H9 (cell line): ENCODE results near the gene SEPTIN12. TPM values are rescaled to one million over a fixed set of nuclear protein-coding genes. Genes with fewer than 3 reads are reported as not detected.

ENCODE experiments used
- DNase-seq: peaks from one replicate; pipeline ENCODE4 v3.0.0-alpha.2; 2017
- H2AFZ ChIP-seq: one replicate; pipeline ENCODE4 v1.6.1; 2013; ENCODE audit warnings: mild to moderate bottlenecking, low read length, control low read depth, moderate library complexity
- H2AK5ac ChIP-seq: 2 replicates; pipeline ENCODE4 v1.6.1; 2013; ENCODE audit warnings: low read length, control low read depth, mixed read lengths; ENCODE audit not compliant: insufficient read length
- H2BK120ac ChIP-seq: one replicate; pipeline ENCODE4 v1.6.1; 2013; ENCODE audit warnings: low read depth, mild to moderate bottlenecking, low read length, control low read depth, inconsistent platforms; ENCODE audit not compliant: poor library complexity, severe bottlenecking
- H2BK12ac ChIP-seq: 2 replicates; pipeline ENCODE4 v1.6.1; 2013; ENCODE audit warnings: low read length, control low read depth, mixed read lengths, low read depth; ENCODE audit not compliant: insufficient read length
- H2BK15ac ChIP-seq: 2 replicates; pipeline ENCODE4 v1.6.1; 2013; ENCODE audit warnings: low read depth, low read length, control low read depth
- H2BK20ac ChIP-seq: one replicate; pipeline ENCODE4 v1.6.1; 2013; ENCODE audit warnings: low read depth, mild to moderate bottlenecking, low read length, control low read depth, inconsistent platforms; ENCODE audit not compliant: poor library complexity, severe bottlenecking
- H2BK5ac ChIP-seq: 2 replicates; pipeline ENCODE4 v1.6.1; 2013; ENCODE audit warnings: low read length, control low read depth, mixed read lengths; ENCODE audit not compliant: insufficient read length
- H3K14ac ChIP-seq: 2 replicates; pipeline ENCODE4 v1.6.1; 2013; ENCODE audit warnings: low read length, control low read depth; ENCODE audit not compliant: insufficient read depth
- H3K18ac ChIP-seq: 2 replicates; pipeline ENCODE4 v1.6.1; 2013; ENCODE audit warnings: low read depth, mild to moderate bottlenecking, mixed read lengths, low read length, control low read depth; ENCODE audit not compliant: insufficient read length
- H3K23ac ChIP-seq: 2 replicates; pipeline ENCODE4 v1.6.1; 2013; ENCODE audit warnings: low read length, control low read depth, mixed read lengths, low read depth; ENCODE audit not compliant: insufficient read length
- H3K23me2 ChIP-seq: 2 replicates; pipeline ENCODE4 v1.6.1; 2013; ENCODE audit warnings: low read depth, mild to moderate bottlenecking, mixed read lengths, low read length, control low read depth; ENCODE audit not compliant: insufficient read length, poor library complexity, severe bottlenecking
- H3K27ac ChIP-seq: 2 replicates; pipeline ENCODE4 v1.5.1; 2013; ENCODE audit warnings: low read length, control low read depth, mixed read lengths, low read depth; ENCODE audit not compliant: insufficient read length
- H3K27me3 ChIP-seq: 2 replicates; pipeline ENCODE4 v1.6.1; 2013; ENCODE audit warnings: low read length, control low read depth, inconsistent platforms; ENCODE audit not compliant: insufficient read depth
- H3K4ac ChIP-seq: 2 replicates; pipeline ENCODE4 v1.6.1; 2013; ENCODE audit warnings: low read depth, mild to moderate bottlenecking, control low read depth, inconsistent platforms, low read length, moderate library complexity
- H3K4me1 ChIP-seq: 2 replicates; pipeline ENCODE4 v1.6.1; 2013; ENCODE audit warnings: low read length, control low read depth, inconsistent platforms; ENCODE audit not compliant: insufficient read depth
- H3K4me2 ChIP-seq: 2 replicates; pipeline ENCODE4 v1.6.1; 2013; ENCODE audit warnings: low read length, control low read depth, mixed read lengths; ENCODE audit not compliant: insufficient read length, insufficient read depth
- H3K56ac ChIP-seq: 2 replicates; pipeline ENCODE4 v1.6.1; 2013; ENCODE audit warnings: low read depth, mild to moderate bottlenecking, mixed read lengths, low read length, control low read depth; ENCODE audit not compliant: insufficient read length
- H3K79me1 ChIP-seq: 2 replicates; pipeline ENCODE4 v1.6.1; 2013; ENCODE audit warnings: low read depth, mild to moderate bottlenecking, moderate library complexity, low read length, control low read depth, inconsistent platforms; ENCODE audit not compliant: insufficient read depth, poor library complexity, severe bottlenecking
- H3K79me2 ChIP-seq: 2 replicates; pipeline ENCODE4 v1.6.1; 2013; ENCODE audit warnings: low read length, control low read depth, inconsistent platforms; ENCODE audit not compliant: insufficient read depth
- H3K9ac ChIP-seq: 2 replicates; pipeline ENCODE4 v1.6.1; 2013; ENCODE audit warnings: low read length, control low read depth, mixed read lengths; ENCODE audit not compliant: insufficient read length; ENCODE audit errors: extremely low read depth
- H3K9me3 ChIP-seq: one replicate; pipeline ENCODE4 v1.6.1; 2013; ENCODE audit warnings: low read depth, low read length, inconsistent platforms; ENCODE audit not compliant: control insufficient read depth
- H3T11ph ChIP-seq: one replicate; pipeline ENCODE4 v1.6.1; 2013; ENCODE audit warnings: mild to moderate bottlenecking, low read length, control low read depth, inconsistent platforms
- H4K20me1 ChIP-seq: one replicate; pipeline ENCODE4 v1.6.1; 2013; ENCODE audit not compliant: control insufficient read depth, insufficient read length, insufficient read depth
- H4K5ac ChIP-seq: 2 replicates; pipeline ENCODE4 v1.6.1; 2013; ENCODE audit warnings: low read depth, mild to moderate bottlenecking, mixed read lengths, low read length, control low read depth; ENCODE audit not compliant: insufficient read length
- H4K8ac ChIP-seq: replicated peaks from 2 replicates; pipeline ENCODE4 v1.6.1; 2013; ENCODE audit warnings: low read length, control low read depth, mixed read lengths, low read depth; ENCODE audit not compliant: insufficient read length
- H4K91ac ChIP-seq: 2 replicates; pipeline ENCODE4 v1.6.1; 2013; ENCODE audit warnings: low read depth, mild to moderate bottlenecking, moderate library complexity, mixed read lengths, low read length, control low read depth; ENCODE audit not compliant: insufficient read length
- H3K27ac Mint-ChIP-seq, 3 experiments: 2 replicates in 2 of 3; 3 replicates in 1 of 3; pipeline ENCODE4 v1.8.0; 2020 to 2021; ENCODE audit warnings: mixed read lengths in 3 of 3, mild to moderate bottlenecking in 1 of 3, moderate library complexity in 1 of 3
- H3K27me3 Mint-ChIP-seq: 2 replicates; pipeline ENCODE4 v1.8.0; 2021; ENCODE audit warnings: low read depth, mild to moderate bottlenecking, moderate library complexity, mixed read lengths
- H3K36me3 Mint-ChIP-seq, 3 experiments: 2 replicates in 2 of 3; 3 replicates in 1 of 3; pipeline ENCODE4 v1.8.0; 2020 to 2021; ENCODE audit warnings: low read depth in 3 of 3, mixed read lengths in 3 of 3; ENCODE audit not compliant: insufficient read depth in 1 of 3
- H3K4me1 Mint-ChIP-seq, 2 experiments: 2 replicates each; pipeline ENCODE4 v1.8.0; 2020; ENCODE audit warnings: mixed read lengths in 2 of 2
- H3K4me3 Mint-ChIP-seq, 2 experiments: 2 replicates in 1 of 2; 3 replicates in 1 of 2; pipeline ENCODE4 v1.8.0; 2020 to 2021; ENCODE audit warnings: mild to moderate bottlenecking in 2 of 2, mixed read lengths in 2 of 2, moderate library complexity in 1 of 2
- H3K9me3 Mint-ChIP-seq, 2 experiments: 2 replicates in 1 of 2; 3 replicates in 1 of 2; pipeline ENCODE4 v1.8.0; 2020; ENCODE audit warnings: mild to moderate bottlenecking in 2 of 2, mixed read lengths in 2 of 2, moderate library complexity in 1 of 2
- CTCF ChIP-seq: fragments of 200-600 bp; sonication (generic); conservative IDR thresholded peaks from 3 replicates; pipeline ENCODE4 v1.8.0; 2021; ENCODE audit warnings: antibody characterized with exemption, mild to moderate bottlenecking
- WGBS: extraction: QIAGEN DNeasy Blood & Tissue Kit; methylation state at CpG from one replicate; pipeline ENCODE4 v1.1.7; 2013; ENCODE audit warnings: missing lambda C conversion rate, low lambda C conversion rate, mixed read lengths; ENCODE audit not compliant: insufficient read length; ENCODE audit errors: extremely low coverage; 5-methylcytosine and 5-hydroxymethylcytosine counted together
- total RNA-seq: library from RNA; stranded (reverse); gene quantifications from 2 replicates; pipeline ENCODE4 v1.2.1, GENCODE V29; 2021

The SEPTIN12 gene
- total RNA-seq, 1 experiment from 2014 or later = 0.48 TPM

- Histone ChIP-seq H4K5ac (no peak within 1 kb of the TSS), H3K56ac (no peak within 1 kb of the TSS), H2BK15ac (no peak within 1 kb of the TSS), H2BK12ac (no peak within 1 kb of the TSS), H3K79me1 (no peaks in the 10 kb centered on the region), H3K9ac (peak within 1 kb of the TSS; percentile 47), H4K91ac (no peak within 1 kb of the TSS), H3K27ac (no peak within 1 kb of the TSS), H3K23me2 (peaks cover 8% of the 10 kb centered on the region), H3K4me1 (no peaks in the 10 kb centered on the region), H3K18ac (peak within 1 kb of the TSS; percentile 74), H3K4me2 (peak within 1 kb of the TSS; percentile 92), H2BK20ac (no peak within 1 kb of the TSS), H3K27me3 (no peaks in the 10 kb centered on the region), H3K14ac (no peak within 1 kb of the TSS), H2AK5ac (no peak within 1 kb of the TSS), H2AFZ (no peak within 1 kb of the TSS), H3T11ph (no peak within 1 kb of the TSS), H2BK120ac (no peak within 1 kb of the TSS), H4K20me1 (no peaks in the 10 kb centered on the region), H4K8ac (no peak within 1 kb of the TSS), H3K9me3 (no peaks in the 10 kb centered on the region), H3K79me2 (no peaks in the 10 kb centered on the region), H2BK5ac (no peak within 1 kb of the TSS), H3K23ac (no peak within 1 kb of the TSS), H3K4ac (no peak within 1 kb of the TSS)
- peak; percentile 99 for DNase-seq
- TF ChIP-seq CTCF = no peak
- no CpG with 5 or more reads among the region's 72 CpGs for WGBS
- Mint-ChIP-seq H3K27me3 (no peaks in the 10 kb centered on the region), H3K36me3 (peaks cover 3 to 27% (median 19%) of the 10 kb centered on the region in 3 experiments), H3K9me3 (no peaks in the 10 kb centered on the region), H3K4me3 (peak within 1 kb of the TSS; percentile 80 to 86), H3K4me1 (peaks cover 22 to 24% of the 10 kb centered on the region in 2 experiments), H3K27ac (peak within 1 kb of the TSS; percentile 95 to 96 (median 95); a peak in 6 of 7 replicates)
These were observed 21.1 kb downstream of the SEPTIN12 start, which contains the start of gene ZNF500 for GRCh38 chr16:4766875-4767628. Gene ZNF500 (minus strand): TSS chr16:4767162. CDS start chr16:4765978, 1,184 bp downstream.
